ENCODE measurements around the gene MED7. TPM values are rescaled to one million over a fixed set of nuclear protein-coding genes. Genes with fewer than 3 reads are reported as not detected.

MED7 gene
- total RNA-seq, 2 experiments from 2014 or later: 18.9 to 23.3 TPM

GRCh38 chr5:157137691-157138090 is 5.0 kb downstream of the MED7 start:
- peaks cover 17% of the 10 kb centered on the region; the same call in 1 of the 2 replicates for H3K79me2 ChIP-seq (ENCODE audit: insufficient read depth, low read depth, low read length)
- no peak overlapping the region for H3K4me2 ChIP-seq (ENCODE audit: low read length)
- BruUV-seq (replicated peaks): no TSS peak

DNA sequence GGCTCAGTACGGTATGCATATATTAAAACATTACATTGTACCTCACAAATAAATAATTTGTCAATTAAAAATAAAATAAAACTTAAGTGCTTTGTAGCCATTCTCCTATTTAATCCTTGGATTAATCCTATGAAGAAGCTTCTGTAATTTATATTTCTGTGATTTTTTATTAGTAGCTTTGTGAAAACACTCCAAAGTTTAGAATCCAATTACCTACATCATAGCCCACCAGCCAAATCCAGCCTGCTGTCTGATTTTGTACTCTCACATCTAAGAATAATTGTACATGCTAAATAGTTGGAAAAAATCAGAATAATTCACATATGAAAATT is 10.4 kb downstream of the MED7 start:
- no TSS peak for BruUV-seq (replicated peaks)
- no peak for TF ChIP-seq EZH2phosphoT487 (IDR thresholded peaks at IDR 0.05; ENCODE audit: borderline replicate concordance, low read depth, low read length)
- TF ChIP-seq, protein P1, sequence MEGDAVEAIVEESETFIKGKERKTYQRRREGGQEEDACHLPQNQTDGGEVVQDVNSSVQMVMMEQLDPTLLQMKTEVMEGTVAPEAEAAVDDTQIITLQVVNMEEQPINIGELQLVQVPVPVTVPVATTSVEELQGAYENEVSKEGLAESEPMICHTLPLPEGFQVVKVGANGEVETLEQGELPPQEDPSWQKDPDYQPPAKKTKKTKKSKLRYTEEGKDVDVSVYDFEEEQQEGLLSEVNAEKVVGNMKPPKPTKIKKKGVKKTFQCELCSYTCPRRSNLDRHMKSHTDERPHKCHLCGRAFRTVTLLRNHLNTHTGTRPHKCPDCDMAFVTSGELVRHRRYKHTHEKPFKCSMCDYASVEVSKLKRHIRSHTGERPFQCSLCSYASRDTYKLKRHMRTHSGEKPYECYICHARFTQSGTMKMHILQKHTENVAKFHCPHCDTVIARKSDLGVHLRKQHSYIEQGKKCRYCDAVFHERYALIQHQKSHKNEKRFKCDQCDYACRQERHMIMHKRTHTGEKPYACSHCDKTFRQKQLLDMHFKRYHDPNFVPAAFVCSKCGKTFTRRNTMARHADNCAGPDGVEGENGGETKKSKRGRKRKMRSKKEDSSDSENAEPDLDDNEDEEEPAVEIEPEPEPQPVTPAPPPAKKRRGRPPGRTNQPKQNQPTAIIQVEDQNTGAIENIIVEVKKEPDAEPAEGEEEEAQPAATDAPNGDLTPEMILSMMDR (conservative IDR thresholded peaks at IDR 0.05; ENCODE audit: low read length): peak; percentile 33
- Histone ChIP-seq H2AFZ (ENCODE audit: low read length) (no peak overlapping the region), H3K9me2 (ENCODE audit: insufficient read depth, low read length) (no peaks in the 10 kb centered on the region), H3K27ac (ENCODE audit: low read depth, low read length, poor library complexity, severe bottlenecking) (no peak overlapping the region), H3K36me3 (ENCODE audit: insufficient read depth, low read length) (peaks cover 2% of the 10 kb centered on the region), H3K79me2 (ENCODE audit: insufficient read depth, low read depth, low read length) (no peaks in the 10 kb centered on the region), H3K4me3 (ENCODE audit: low read depth, low read length, poor library complexity, severe bottlenecking) (no peak overlapping the region), H3K4me2 (ENCODE audit: low read length) (no peak overlapping the region), H3K4me1 (ENCODE audit: insufficient read depth, low read length, poor library complexity, severe bottlenecking) (peaks cover 50% of the 10 kb centered on the region), H4K20me1 (ENCODE audit: insufficient read depth, low read length) (no peaks in the 10 kb centered on the region), H3K9me3 (ENCODE audit: low read length) (peaks cover 7% of the 10 kb centered on the region; the same call in 1 of the 2 replicates)
- CTCF ChIA-PET (ENCODE audit: unreplicated experiment): interaction anchor here (1.0 to 3.2 kb wide), 2 partner anchors 11 to 195 kb away, joined by 3 to 14 read pairs; partner anchors contain the start of gene MED7
- DNase-seq (ENCODE audit: low spot score): no peak
- intact Hi-C loops (cut with micrococcal nuclease; ENCODE audit: unreplicated experiment): loop anchor here (1.0 to 5.0 kb wide), 5 partner anchors 105 to 1995 kb away; no protein-coding TSS in a partner anchor
- POLR2A ChIA-PET: interaction anchor here (0.6 to 2.8 kb wide), 8 partner anchors 10 to 199 kb away, joined by 3 to 22 read pairs (median 3); partner anchors contain the start of genes HAVCR2 and MED7

More at GRCh38 chr5:157137691-157138090, 5.0 kb downstream of the MED7 start:
- TF ChIP-seq, protein P1 (conservative IDR thresholded peaks at IDR 0.05; ENCODE audit: low read length): no peak
- no peak for TF ChIP-seq EZH2phosphoT487 (IDR thresholded peaks at IDR 0.05; ENCODE audit: borderline replicate concordance, low read depth, low read length)
- Histone ChIP-seq H4K20me1 (ENCODE audit: insufficient read depth, low read length) (no peaks in the 10 kb centered on the region), H3K9me3 (ENCODE audit: low read length) (no peaks in the 10 kb centered on the region), H2AFZ (ENCODE audit: low read length) (no peak overlapping the region), H3K4me1 (ENCODE audit: insufficient read depth, low read length, poor library complexity, severe bottlenecking) (peaks cover 17% of the 10 kb centered on the region), H3K27ac (ENCODE audit: low read depth, low read length, poor library complexity, severe bottlenecking) (no peak overlapping the region), H3K36me3 (ENCODE audit: insufficient read depth, low read length) (peaks cover 41% of the 10 kb centered on the region), H3K9me2 (ENCODE audit: insufficient read depth, low read length) (no peaks in the 10 kb centered on the region), H3K4me3 (ENCODE audit: low read depth, low read length, poor library complexity, severe bottlenecking) (no peak overlapping the region)
- ChIA-PET CTCF (ENCODE audit: unreplicated experiment) (no interaction called here), POLR2A (interaction anchor here (0.7 to 1.7 kb wide), 5 partner anchors 8 to 414 kb away, joined by 3 to 4 read pairs (median 3); no protein-coding TSS in a partner anchor)
- intact Hi-C loops (cut with micrococcal nuclease; ENCODE audit: unreplicated experiment): no loop called here
- DNase-seq (ENCODE audit: low spot score): no peak

- Histone ChIP-seq H2AFZ (ENCODE audit: low read length) (0 out of 2 replicates have a peak overlapping the region, but pooled peaks have one; percentile 17), H4K20me1 (ENCODE audit: insufficient read depth, low read length) (no peaks in the 10 kb centered on the region), H3K9me3 (ENCODE audit: low read length) (peaks cover 12% of the 10 kb centered on the region; the same call in 1 of the 2 replicates), H3K9me2 (ENCODE audit: insufficient read depth, low read length) (no peaks in the 10 kb centered on the region), H3K4me1 (ENCODE audit: insufficient read depth, low read length, poor library complexity, severe bottlenecking) (peaks cover 50% of the 10 kb centered on the region), H3K36me3 (ENCODE audit: insufficient read depth, low read length) (no peaks in the 10 kb centered on the region; the same call in 1 of the 2 replicates), H3K27ac (ENCODE audit: low read depth, low read length, poor library complexity, severe bottlenecking) (peak overlapping the region; percentile 40), H3K79me2 (ENCODE audit: insufficient read depth, low read depth, low read length) (no peaks in the 10 kb centered on the region), H3K4me2 (ENCODE audit: low read length) (0 out of 2 replicates have a peak overlapping the region, but pooled peaks have one; percentile 14), H3K4me3 (ENCODE audit: low read depth, low read length, poor library complexity, severe bottlenecking) (no peak overlapping the region)
- intact Hi-C loops (cut with micrococcal nuclease; ENCODE audit: unreplicated experiment): loop anchor here (1.0 to 5.0 kb wide), 8 partner anchors 150 to 1994 kb away; no protein-coding TSS in a partner anchor
- TF ChIP-seq, protein P1 (conservative IDR thresholded peaks at IDR 0.05; ENCODE audit: low read length): no peak
- TF ChIP-seq EZH2phosphoT487 (IDR thresholded peaks at IDR 0.05; ENCODE audit: borderline replicate concordance, low read depth, low read length): no peak
- no TSS peak for BruUV-seq (replicated peaks)
- CTCF ChIA-PET (ENCODE audit: unreplicated experiment): interaction anchor here (0.7 kb wide), 1 partner anchor 85 kb away, joined by 3 read pairs; no protein-coding TSS in a partner anchor
- DNase-seq (ENCODE audit: low spot score): peak; percentile 66
- POLR2A ChIA-PET: interaction anchor here (0.7 to 1.3 kb wide), 6 partner anchors 11 to 1101 kb away, joined by 3 to 9 read pairs (median 3); partner anchors contain the start of gene MED7
These were observed 11.7 kb downstream of the MED7 start for GRCh38 chr5:157130925-157131324.

Data from OCI-LY7 (cell line).